ENCODE measurements around the gene FEM1B.

GRCh38 chr15:68299436-68299835, 21.9 kb downstream of the FEM1B start:
- TF ChIP-seq CTCF (IDR thresholded peaks at IDR 0.05; ENCODE audit: insufficient read depth, low read length) (no peak), GABPA (IDR thresholded peaks at IDR 0.05; ENCODE audit: low read depth) (no peak), REST (IDR thresholded peaks at IDR 0.05; ENCODE audit: insufficient replicate concordance, low read depth) (no peak)
